Kidney glomerular epithelial cell (primary cell): ENCODE results near the gene LRRTM4.
"Not testable (repeated sequence)": the region's sequence is repeated elsewhere in the genome, so short reads cannot be mapped to it uniquely, and the experiment has no call there.

Experiments used
- DNase-seq: peaks from one replicate; lab custom pipeline; 2025; lab: John Stamatoyannopoulos, UW

LRRTM4 gene

DNA sequence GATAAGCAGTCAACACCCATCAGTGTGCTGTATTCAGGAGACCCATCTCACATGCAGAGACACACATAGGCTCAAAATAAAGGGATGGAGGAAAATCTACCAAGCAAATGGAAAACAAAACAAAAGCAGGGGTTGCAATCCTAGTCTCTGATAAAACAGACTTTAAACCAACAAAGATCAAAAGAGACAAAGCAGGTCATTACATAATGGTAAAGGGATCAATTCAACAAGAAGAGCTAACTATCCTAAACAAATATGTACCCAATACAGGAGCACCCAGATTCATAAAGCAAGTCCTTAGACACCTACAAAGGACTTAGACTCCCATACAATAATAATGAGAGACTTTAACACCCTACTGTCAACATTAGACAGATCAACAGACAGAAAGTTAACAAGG, 358.2 kb downstream of the LRRTM4 start:
- not testable (repeated sequence) for DNase-seq

DNA sequence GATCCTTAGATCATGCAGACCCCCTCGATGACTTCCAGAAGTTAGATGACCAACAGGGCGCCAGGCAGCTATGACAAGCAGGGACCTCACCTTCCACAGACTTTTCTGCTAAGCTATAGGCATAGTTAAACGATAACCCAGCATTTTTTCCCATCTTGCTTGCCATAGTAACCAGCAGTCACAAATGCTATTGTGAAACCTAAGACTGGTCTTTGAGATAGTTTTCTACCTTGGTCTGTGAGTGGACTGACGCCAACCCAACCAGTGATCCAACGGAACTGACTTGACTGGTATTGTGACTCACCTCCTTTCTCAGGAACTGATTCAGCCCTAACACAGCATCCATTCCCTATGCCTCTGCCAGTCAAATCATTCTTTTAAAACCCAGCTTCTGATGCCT, 361.2 kb downstream of the LRRTM4 start:
- peak; percentile 7 for DNase-seq

DNA sequence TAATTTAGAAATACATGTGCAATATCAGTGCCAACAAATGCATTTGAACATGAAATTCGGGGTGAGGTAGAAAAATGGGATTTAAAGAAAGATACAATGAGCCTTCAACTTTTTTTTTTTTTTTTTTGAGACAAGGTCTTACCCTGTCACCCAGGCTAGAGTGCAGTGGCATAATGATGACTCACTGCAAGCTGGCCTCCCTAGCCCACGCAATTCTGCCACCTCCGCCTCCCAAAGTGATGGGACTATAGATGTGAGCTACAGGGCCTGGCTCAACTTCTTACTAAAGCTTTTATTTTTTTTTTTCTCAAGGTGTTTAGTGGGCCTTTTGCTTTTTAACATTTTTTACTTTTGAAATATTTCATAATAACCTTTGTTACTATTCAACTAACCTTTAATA, 365.6 kb downstream of the LRRTM4 start:
- no peak for DNase-seq

DNA sequence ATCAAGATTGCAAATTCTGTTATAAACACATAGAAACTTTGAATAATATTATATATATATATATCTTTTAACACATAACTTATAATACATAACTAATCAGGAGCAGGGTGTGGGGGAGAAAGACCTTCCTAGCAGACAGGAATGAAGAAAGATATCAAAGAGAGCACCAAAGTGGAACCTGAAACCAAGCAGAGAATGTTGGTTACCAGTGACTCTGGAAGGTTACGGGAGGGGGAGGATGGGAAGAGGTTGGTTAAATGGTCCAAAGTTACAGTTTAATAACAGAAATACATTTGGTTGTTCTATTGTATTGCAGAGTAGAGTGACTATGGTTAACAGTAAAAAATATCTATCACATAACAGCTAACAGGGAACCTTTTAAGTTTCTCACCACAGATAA, 366.7 kb downstream of the LRRTM4 start:
- DNase-seq, result peak; percentile 51

DNA sequence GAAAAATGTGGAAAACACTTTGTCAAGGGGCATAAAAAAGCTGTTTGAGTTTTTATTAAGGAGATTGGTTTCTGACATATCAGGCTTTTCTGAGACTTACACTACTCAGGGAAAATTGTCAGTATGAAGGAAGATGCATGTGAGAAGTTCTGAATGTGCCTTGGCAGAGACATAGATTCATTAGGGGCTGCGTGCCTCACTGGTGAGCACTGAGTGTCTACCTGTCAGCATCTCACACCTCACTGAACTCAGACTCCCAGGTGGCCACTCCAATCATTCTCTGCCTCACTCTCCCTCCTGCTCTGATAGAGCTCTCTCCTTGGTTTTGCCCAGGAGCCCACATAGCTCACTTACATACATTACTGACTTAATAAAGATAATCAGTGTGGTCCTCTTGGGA, 372.6 kb downstream of the LRRTM4 start:
- no peak for DNase-seq

DNA sequence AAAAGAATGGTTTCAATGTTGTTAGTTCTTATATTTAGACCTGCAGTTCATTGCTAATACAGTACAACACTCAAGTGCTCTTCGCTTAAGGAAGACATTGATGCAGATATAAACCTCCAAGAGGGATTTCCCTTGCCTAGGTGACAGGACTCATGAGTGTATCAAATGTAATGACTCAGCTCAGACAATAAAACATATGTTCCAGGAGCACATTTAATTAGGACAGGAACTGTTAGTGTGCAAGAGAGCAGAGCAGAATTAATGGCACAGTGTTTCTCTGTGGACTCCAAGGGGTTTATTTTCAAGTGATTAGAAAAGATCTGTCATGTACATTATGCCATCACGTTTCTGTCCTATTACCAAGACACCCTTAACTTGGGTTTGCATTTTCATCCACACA, 375.0 kb downstream of the LRRTM4 start:
- DNase-seq, result no peak

DNA sequence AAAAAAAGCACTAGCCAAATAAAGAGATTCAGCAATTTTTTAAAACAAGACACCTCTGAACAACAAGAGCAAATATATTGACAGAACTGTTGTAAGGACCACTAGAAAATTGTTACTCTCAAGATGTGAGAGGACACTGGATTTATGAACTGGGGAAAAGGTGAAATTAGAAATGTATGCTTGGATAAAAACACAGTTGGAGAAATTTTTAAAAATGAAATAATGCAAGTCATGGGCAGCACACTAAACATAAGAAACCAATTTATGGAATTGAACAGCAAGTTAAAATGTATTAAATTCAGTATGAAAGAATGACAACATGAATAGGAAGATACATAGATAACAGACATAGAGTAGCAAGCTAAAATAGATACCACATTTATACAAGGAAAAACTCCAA, 377.4 kb downstream of the LRRTM4 start:
- no peak for DNase-seq

DNA sequence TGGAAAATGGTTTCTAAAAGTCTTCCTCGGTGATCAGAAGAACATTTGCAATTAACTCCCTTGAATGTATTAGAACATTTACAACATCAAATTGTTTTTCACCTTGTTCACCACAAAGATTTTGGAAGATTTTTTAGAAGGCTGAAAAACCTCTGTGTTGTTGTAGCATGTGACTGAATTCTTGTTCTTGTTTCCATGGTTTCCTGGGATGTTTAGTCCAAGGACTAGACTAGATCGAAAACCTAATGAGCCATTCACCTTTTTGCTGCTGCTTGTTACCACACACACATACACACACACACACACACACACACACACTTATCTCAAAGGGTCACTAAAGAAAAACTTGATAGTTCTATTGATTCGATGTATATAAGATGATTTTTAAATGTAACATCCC, 380.0 kb downstream of the LRRTM4 start:
- DNase-seq, result no peak

DNA sequence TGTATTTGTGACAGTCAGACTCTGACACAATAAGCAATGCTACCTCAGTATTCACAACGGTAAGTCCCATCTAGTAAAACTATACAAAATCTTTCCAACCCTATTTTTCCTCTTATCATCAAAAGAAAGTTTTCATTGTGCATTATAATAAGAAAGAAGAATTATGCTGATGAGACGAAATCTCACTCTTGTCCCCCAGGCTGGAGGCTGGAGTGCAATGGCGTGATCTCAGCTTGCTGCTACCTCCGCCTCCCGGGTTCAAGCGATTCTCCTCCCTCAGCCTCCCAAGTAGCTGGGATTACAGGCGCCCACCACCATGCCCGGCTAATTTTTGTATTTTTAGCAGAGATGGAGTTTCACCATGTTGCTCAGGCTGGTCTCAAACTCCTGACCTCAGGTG, 393.7 kb downstream of the LRRTM4 start:
- not testable (repeated sequence) for DNase-seq

DNA sequence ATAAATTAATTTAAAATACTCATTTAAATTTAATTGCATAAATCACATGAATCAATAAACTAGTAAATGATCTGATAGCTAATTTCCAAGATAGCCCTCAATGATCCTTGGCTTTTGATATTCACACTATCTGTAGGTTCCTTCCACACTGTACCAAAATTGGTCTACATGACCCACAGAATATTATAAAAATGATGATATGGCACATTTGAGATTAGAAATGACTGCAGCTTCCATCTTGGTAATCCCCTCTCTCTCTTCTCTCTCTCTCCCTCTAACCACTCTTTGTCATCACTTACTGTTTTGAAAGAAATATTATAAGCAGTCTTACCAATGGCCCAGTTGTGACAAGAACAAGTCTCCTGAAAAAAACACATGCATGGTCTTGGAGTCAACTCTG, 394.8 kb downstream of the LRRTM4 start:
- no peak for DNase-seq

DNA sequence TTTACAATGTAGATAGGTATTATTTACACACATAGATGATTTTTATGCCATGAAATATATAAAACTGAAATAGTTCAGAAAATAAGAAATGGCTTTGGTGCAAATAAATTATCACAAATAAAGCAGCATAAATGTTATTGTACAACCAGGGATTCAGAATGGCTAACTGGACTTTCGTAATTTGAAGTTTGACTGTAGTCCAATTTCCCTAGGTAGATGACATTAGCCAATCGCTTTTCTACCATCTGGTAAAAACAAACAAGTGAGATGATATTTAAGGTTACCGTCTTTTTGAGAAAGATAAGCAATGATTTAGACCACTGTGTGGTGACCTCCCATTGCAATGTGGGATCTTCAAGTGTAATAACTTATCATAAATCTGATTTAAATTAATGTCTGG, 400.7 kb downstream of the LRRTM4 start:
- no peak for DNase-seq

DNA sequence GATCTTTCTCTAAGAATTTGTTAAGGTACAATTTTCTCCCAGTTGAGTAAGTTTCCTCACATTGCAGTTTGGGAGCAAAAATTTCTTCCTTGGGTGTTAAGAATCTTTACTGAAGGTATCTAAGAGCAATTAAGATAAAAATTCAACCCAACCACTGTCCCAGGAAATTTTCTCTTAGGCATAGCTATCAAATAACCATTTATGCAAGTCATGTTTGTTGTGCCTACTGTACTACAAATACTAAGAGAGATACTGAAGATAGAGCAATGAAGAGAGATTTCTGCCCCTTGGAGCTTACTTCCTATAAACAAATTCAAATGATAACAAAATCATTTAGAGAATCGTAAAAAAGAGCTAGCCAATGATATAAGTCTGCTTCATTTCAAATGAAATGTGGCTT, 402.8 kb downstream of the LRRTM4 start:
- no peak for DNase-seq

DNA sequence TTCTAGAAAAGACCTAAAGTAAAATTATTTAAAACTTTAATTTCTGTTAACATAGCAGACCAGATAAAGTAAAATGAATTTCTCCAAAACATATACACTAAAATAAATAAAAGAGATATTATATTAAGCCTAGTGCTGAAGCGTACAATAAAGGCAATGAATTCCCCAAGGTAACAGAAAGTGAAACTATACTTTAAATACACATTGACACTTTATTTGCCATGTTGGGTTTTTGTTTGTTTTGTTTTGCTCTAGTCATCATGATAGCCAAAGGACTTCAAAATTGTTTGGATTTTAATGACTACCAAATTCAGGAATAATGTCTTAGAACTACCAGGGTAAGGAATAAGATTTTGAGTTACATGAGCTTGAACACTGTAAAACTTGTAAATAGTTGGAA, 413.3 kb downstream of the LRRTM4 start:
- no peak for DNase-seq

DNA sequence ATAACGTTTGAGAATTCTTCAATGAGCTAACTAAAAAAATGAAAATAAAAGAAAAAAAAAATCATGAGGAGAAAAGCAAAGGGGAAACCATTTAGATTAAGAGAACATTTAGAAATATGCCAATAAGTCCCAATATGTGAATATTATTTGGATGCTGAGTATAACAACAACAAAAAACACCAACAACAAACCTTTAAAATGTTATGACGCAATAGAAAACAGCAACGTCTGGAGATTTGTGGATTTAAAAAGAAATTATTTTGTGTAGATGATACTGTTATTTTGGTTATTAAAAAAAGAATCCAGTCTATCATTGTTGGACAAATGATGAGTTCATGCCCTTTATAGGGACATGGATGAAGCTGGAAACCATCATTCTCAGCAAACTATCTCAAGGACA, 417.2 kb downstream of the LRRTM4 start:
- DNase-seq, result no peak

DNA sequence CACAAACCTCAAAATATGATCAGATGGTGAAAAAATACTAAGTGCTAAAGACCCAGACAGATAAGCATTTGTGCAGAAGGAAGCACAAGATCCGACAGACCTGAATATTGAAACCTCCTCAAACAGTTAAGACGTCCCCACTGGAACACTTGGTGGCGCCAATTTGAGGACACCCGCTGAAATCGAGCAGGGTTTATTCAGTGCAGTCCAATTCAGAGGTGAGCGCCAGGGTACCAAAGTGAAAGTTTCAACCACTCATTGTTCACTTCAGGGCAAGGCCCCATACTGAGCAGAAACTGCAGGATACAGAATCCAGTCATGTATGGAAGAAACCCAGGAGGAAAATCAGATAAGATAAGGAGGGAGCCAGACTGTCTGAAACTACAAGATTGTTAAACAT, 417.6 kb downstream of the LRRTM4 start:
- DNase-seq, result no peak

DNA sequence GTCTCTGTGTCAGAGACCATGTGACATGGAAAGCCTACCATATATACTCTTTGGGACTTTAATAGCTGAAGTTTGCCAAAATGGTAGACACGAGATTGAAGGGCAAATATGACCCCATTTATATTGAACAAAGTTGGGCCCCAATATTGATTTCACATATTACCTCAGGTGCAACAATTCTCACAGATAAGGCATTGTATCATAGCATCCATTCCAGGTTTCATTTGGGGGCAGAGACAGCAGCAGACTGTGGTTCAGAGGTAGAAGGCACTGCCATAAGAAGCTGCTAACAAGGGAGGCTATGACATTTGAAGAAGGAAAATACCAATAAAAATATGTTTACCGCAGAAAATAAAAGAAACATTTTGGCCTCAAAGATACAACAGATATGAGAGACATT, 419.2 kb downstream of the LRRTM4 start:
- no peak for DNase-seq

DNA sequence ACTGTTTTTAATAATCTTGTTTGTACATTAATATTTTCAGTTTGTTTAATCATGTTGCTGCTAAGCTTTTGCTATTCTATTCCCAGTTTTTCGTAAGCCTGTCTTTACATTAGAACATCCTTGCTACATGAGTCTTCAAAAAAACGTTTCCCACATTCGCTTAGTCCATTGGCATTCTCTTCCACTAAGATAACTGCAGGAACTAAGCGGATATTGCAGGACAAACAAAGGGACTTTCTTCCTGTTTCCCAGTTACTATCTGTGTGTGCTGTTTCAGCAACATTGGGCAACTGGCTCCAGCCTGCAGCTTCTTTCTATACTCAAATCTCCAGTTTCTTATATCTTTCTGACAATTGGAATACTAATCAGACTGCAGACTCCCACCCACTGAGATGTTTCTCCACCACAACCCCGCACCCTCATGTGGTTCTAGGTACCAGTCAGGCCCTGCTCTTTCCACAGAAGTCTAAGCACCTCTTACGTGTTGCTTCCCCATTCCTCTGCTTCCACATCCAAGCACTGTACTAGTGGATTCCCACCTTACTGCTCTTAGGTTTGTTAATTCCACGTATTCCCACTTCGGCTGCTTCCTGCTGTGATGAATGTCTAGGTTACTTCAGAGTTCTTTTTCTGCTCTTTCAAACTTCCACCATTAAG, 420.3 kb downstream of the LRRTM4 start:
- no peak for DNase-seq

DNA sequence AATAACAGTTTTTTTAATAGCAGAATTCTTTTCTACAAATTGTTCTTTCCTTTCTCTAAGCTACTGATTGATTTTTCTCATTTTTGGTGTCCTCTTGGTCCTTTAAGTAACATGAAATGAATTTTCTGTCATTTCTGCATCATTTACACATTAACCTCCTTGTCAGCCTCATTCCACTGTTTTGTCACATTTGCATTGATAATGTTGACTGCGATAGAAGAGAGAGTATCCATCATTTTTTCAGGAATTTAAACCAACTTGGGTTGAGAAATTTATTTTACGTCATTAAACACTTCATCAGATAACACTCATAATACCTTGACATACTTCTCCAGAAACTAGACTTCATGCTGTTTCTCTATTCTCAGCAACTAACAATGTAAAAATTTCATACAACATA, 422.2 kb downstream of the LRRTM4 start:
- DNase-seq, result no peak

DNA sequence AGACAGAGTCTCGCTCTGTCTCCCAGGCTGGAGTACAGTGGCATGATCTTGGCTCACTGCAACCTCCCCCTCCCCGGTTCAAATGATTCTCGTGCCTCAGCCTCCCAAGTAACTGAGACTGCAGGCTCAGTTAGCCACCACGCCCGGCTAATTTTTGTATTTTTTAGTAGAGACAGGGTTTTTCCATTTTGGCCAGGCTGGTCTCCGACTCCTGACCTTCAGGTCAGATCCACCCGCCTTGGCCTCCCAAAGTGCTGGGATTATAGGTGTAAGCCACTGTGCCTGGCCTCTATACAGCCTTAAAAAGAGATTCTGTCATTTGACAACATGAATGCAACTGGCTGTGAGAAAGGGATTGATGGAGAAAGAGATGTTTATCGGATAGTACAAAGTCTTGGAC, 426.7 kb downstream of the LRRTM4 start:
- DNase-seq, result not testable (repeated sequence)

DNA sequence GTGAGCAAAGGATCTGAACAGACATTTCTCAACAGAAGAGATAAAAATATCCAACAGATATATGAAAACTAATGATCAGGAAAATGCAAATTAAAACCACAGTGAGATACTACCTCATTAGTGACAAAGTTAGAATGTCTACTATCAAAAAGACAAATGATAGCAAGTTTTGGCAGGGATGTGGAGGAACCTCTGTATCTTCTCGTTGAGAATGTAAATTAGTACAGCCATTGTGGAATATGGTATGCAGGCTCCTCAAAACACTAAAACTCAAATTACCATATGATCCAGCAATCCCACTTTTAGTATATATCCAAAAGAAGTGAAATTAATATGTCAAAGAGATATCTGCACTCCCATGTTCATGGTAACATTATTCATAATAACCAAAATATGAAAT, 427.1 kb downstream of the LRRTM4 start:
- no peak for DNase-seq

DNA sequence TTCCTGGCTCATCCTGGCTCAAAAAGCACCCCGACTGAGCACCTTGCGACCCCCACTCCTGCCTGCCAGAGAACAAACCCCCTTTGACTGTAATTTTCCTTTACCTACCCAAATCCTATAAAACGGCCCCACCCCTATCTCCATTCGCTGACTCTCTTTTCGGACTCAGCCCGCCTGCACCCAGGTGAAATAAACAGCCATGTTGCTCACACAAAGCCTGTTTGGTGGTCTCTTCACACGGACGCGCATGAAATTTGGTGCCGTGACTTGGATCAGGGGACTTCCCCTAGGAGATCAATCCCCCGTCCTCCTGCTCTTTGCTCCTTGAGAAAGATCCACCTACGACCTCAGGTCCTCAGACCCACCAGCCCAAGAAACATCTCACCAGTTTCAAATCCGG, 433.8 kb downstream of the LRRTM4 start:
- DNase-seq, result not testable (repeated sequence)

DNA sequence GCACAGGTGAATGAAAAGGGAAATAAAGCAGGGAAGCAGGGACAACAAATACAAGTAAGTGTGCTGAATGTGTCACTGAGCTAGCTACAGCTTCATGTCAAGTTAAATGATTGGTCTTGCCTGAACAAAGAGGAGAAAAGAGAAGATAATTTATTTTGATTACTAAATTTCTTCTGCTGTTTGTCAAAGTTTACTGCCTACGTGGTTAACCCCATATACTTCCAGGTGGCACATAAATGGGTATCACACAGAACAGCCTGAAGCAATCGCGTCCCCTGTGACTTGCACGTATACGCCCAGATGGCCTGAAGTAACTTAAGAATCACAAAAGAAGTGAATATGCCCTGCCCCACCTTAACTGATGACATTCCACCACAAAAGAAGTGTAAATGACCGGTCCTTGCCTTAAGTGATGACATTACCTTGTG, 434.2 kb downstream of the LRRTM4 start:
- DNase-seq, result no peak

DNA sequence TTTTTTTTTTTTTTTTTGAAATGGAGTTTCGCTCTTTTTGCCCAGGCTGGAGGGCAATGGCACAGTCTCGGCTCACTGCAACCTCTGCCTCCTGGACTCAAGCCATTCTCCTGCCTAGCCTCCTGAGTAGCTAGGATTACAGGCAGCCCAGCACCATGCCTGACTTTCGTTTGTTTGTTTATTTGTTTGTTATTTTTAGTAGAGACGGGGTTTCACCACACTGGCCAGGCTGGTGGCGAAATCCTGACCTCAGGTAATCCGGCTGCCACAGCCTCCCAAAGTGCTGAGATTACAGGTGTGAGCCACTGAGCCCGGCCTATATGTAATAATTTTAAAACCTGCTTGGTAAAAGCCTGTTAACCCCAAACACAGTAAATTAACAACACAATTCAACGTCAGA, 435.7 kb downstream of the LRRTM4 start:
- no peak for DNase-seq

DNA sequence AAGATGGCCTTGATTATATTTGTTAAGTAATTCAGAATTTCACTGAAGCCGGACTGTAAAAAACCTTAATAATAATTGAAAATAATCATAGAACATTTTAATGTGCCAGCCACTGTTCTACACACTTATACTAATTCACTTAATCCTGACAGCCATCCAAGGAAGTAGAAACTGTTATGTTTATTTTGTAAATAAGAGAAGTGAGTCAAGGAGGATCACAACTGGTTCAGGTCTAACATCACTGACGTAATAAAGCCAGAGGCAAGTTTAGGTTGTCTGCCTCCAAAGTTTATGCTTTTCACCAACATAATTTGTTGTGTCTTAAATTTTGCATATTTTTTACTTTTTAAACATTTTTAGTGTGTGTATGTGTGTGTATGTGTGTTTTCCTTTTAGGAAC, 436.1 kb downstream of the LRRTM4 start:
- DNase-seq, result no peak

DNA sequence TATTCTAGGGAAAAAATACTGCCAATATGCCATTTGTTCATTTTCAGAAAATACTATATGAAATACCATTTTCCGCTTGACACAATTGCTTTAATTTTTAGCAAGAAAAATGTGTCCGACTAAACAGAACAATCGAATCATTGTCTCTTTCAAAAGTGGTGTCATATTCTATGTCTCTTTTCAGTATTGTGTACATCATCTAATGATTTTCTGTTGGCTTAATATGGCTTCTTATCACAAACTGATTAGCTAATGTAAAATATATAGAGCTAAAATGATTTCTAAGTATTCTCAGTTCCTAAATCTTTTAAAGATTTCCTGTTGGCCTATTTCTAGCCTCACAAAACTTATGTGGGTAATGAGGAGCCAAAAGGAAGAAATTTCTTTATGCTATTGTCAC, 436.6 kb downstream of the LRRTM4 start:
- DNase-seq, result no peak
